OCI-LY7 (cell line): ENCODE data around the gene DDX51. TPM values are rescaled to one million over a fixed set of nuclear protein-coding genes. Genes with fewer than 3 reads are reported as not detected.
"Not testable (repeated sequence)": the region's sequence is repeated elsewhere in the genome, so short reads cannot be mapped to it uniquely, and the experiment has no call there.

Experiments
- BruUV-seq: library from RNA; stranded (reverse); fragments of 400-500 nt; replicated peaks from 2 replicates; lab custom pipeline; 2021; lab: Mats Ljungman, UMichigan
- CTCF ChIA-PET: fragments of 300-600 bp; sonication (Branson Sonifier 250); formaldehyde crosslinking; loops from one replicate; lab custom pipeline; 2022; ENCODE audit warnings: antibody characterized with exemption; ENCODE audit not compliant: unreplicated experiment; lab: Charles Lee
- POLR2A ChIA-PET: fragments of 300-600 bp; sonication (Branson Sonifier 250); formaldehyde crosslinking; loops from one replicate; lab custom pipeline; 2022; ENCODE audit warnings: antibody characterized with exemption; lab: Charles Lee
- DNase-seq: peaks from one replicate; pipeline ENCODE4 v3.0.0-alpha.2; 2015; ENCODE audit warnings: low spot score
- H2AFZ ChIP-seq: fragments of 200-600 bp; sonication (generic), shearing (Covaris generic); 2 replicates; pipeline ENCODE4 v1.6.1; 2014; ENCODE audit warnings: mild to moderate bottlenecking, antibody characterized with exemption, low read length, moderate library complexity
- H3K27ac ChIP-seq: fragments of 200-600 bp; sonication (generic); 2 replicates; pipeline ENCODE4 v1.5.1; 2014; ENCODE audit warnings: mixed run types, low read depth, mild to moderate bottlenecking, moderate library complexity, low read length, inconsistent platforms; ENCODE audit not compliant: poor library complexity, severe bottlenecking
- H3K36me3 ChIP-seq: fragments of 200-600 bp; sonication (generic); 2 replicates; pipeline ENCODE4 v1.6.1; 2014; ENCODE audit warnings: mild to moderate bottlenecking, antibody characterized with exemption, low read length, moderate library complexity, mixed read lengths; ENCODE audit not compliant: insufficient read depth
- H3K4me1 ChIP-seq: fragments of 200-600 bp; sonication (generic); 2 replicates; pipeline ENCODE4 v1.5.1; 2014; ENCODE audit warnings: mild to moderate bottlenecking, low read length; ENCODE audit not compliant: insufficient read depth, poor library complexity, severe bottlenecking
- H3K4me2 ChIP-seq: fragments of 200-600 bp; sonication (generic); 2 replicates; pipeline ENCODE4 v1.6.1; 2014; ENCODE audit warnings: mild to moderate bottlenecking, low read length
- H3K4me3 ChIP-seq: fragments of 200-600 bp; sonication (generic); 2 replicates; pipeline ENCODE4 v1.5.1; 2014; ENCODE audit warnings: mild to moderate bottlenecking, low read depth, low read length; ENCODE audit not compliant: poor library complexity, severe bottlenecking
- H3K79me2 ChIP-seq: fragments of 200-600 bp; sonication (generic); 2 replicates; pipeline ENCODE4 v1.6.1; 2016; ENCODE audit warnings: low read depth, mild to moderate bottlenecking, low read length, moderate library complexity, mixed read lengths; ENCODE audit not compliant: insufficient read depth
- H3K9me2 ChIP-seq: fragments of 200-600 bp; sonication (generic); 2 replicates; pipeline ENCODE4 v1.6.1; 2016; ENCODE audit warnings: mild to moderate bottlenecking, low read length, mixed read lengths; ENCODE audit not compliant: insufficient read depth
- H3K9me3 ChIP-seq: fragments of 200-600 bp; sonication (generic); 2 replicates; pipeline ENCODE4 v1.6.1; 2014; ENCODE audit warnings: mild to moderate bottlenecking, mixed run types, low read length, mixed read lengths
- H4K20me1 ChIP-seq: fragments of 200-600 bp; sonication (generic); 2 replicates; pipeline ENCODE4 v1.6.1; 2014; ENCODE audit warnings: mild to moderate bottlenecking, antibody characterized with exemption, low read length, moderate library complexity, mixed read lengths; ENCODE audit not compliant: insufficient read depth
- CTCF ChIP-seq: fragments of 200-600 bp; sonication (generic); conservative IDR thresholded peaks from 2 replicates; pipeline ENCODE4 v1.5.1; 2014; ENCODE audit warnings: mild to moderate bottlenecking, antibody characterized with exemption, low read length, moderate library complexity, mixed read lengths
- intact Hi-C: fragments of 100-400 bp; cut with micrococcal nuclease; formaldehyde crosslinking; loops from one replicate; pipeline ENCODE4 v1.10.0; 2022; ENCODE audit not compliant: unreplicated experiment
- total RNA-seq, 2 experiments: library from RNA; depleted of rRNA in 1 of 2; stranded (reverse); fragments of >200 nt in 1 of 2; shearing (Covaris generic) in 1 of 2; gene quantifications; 2 replicates each; pipeline ENCODE4 v1.2.3, GENCODE V29; 2014 to 2022

The DDX51 gene
- total RNA-seq, 2 experiments from 2014 or later, result 47.1 to 63.1 TPM

DNA sequence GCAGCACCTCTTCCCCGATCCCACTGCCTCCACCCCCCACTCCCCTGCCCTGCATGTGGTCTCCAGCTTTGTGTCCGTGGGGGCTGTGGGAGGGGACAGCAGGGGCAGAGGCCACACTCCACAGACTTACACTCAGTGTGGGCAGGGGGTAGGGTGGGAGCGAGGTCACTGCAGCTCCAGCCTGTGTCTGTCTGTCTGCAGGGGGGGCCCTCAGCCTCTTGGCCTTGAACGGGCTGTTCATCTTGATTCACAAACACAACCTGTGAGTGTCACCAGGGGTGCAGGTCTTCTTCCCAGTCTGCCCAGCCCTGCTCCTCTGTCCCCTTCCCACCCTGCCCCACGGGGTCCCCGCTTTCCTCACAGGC lies 6.6 kb upstream of the DDX51 start:
- Histone ChIP-seq H2AFZ (no peak overlapping the region), H3K79me2 (peaks cover 8% of the 10 kb centered on the region; the same call in 1 of the 2 replicates), H3K4me3 (no peak overlapping the region), H3K9me2 (no peaks in the 10 kb centered on the region), H3K27ac (no peak overlapping the region), H3K9me3 (peaks cover under 1% of the 10 kb centered on the region; the same call in 1 of the 2 replicates), H3K4me2 (no peak overlapping the region), H3K36me3 (peaks cover 63% of the 10 kb centered on the region), H4K20me1 (no peaks in the 10 kb centered on the region), H3K4me1 (peaks cover under 1% of the 10 kb centered on the region)
- ChIA-PET CTCF (no interaction called here), POLR2A (no interaction called here)
- no TSS peak for BruUV-seq
- TF ChIP-seq CTCF, result no peak
- intact Hi-C loops, result no loop called here
- no peak for DNase-seq

- H3K9me2 ChIP-seq, H2AFZ ChIP-seq, DNase-seq, H4K20me1 ChIP-seq, H3K9me3 ChIP-seq, H3K27ac ChIP-seq, intact Hi-C loops, H3K4me1 ChIP-seq, CTCF ChIA-PET, POLR2A ChIA-PET, BruUV-seq, H3K4me2 ChIP-seq, H3K4me3 ChIP-seq: not testable (repeated sequence)
- H3K79me2 ChIP-seq, result peaks cover 21% of the 10 kb centered on the region
- peaks cover 56% of the 10 kb centered on the region for H3K36me3 ChIP-seq
These were observed 5.4 kb upstream of the DDX51 start for GRCh38 chr12:132149526-132149925.

DNA sequence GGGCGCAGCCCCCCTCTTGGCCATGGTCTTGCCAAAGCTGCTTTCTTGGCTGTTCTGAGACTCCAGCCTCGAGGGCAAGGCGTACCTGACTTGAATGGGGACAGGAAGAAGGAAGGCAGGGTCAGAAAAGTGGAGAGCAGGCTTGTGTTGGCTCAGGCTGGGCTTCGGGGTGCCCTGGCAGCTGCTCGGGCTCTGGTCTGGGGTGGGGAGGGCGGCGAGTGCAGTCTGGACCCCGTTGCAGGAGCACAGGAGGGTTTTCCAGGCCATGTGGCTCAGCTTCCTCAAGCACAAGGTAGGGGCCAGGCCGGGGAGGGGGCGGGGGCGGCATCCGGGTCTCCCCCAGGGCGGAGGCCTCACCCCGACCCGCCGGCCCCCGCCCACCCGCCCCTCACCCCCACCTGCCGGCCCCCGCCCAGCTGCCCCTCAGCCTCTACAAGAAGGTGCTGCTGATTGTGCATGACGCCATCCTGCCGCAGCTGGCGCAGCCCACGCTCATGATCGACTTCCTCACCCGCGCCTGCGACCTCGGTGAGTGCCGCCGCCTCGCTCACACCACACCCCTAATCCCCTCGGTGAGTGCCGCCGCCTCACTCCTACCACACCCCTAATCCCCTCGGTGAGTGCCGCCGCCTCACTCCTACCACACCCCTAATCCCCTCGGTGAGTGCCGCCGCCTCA lies 4.4 kb upstream of the DDX51 start:
- H3K9me3 ChIP-seq, result no peaks in the 10 kb centered on the region
- H3K4me2 ChIP-seq, result no peak overlapping the region
- H3K4me3 ChIP-seq, result no peak overlapping the region
- POLR2A ChIA-PET, result no interaction called here
- H3K9me2 ChIP-seq, result no peaks in the 10 kb centered on the region
- H3K4me1 ChIP-seq, result peaks cover 8% of the 10 kb centered on the region
- H2AFZ ChIP-seq, result no peak overlapping the region
- CTCF ChIA-PET, result no interaction called here
- BruUV-seq, result no TSS peak
- no peak for DNase-seq
- H3K79me2 ChIP-seq, result peaks cover 26% of the 10 kb centered on the region
- H3K27ac ChIP-seq, result no peak overlapping the region
- TF ChIP-seq CTCF, result no peak
- H4K20me1 ChIP-seq, result no peaks in the 10 kb centered on the region
- H3K36me3 ChIP-seq, result peaks cover 56% of the 10 kb centered on the region
- intact Hi-C loops, result no loop called here
